Measurements from ENCODE around the gene ECE1.
"Not testable (repeated sequence)": the region's sequence is repeated elsewhere in the genome, so short reads cannot be mapped to it uniquely, and the experiment has no call there.

ECE1 gene

GRCh38 chr1:21175670-21176581, 114.3 kb downstream of the ECE1 start:
- TF ChIP-seq CTCF (IDR thresholded peaks at IDR 0.05; ENCODE audit: insufficient read depth, low read length, poor library complexity, severe bottlenecking) = no peak
- Histone ChIP-seq H3K4me3 (replicated peaks; ENCODE audit: low read depth, low read length) (peak overlapping the region; percentile 90), H3K27me3 (replicated peaks; ENCODE audit: control insufficient read depth, insufficient read depth, low read length) (no peaks in the 10 kb centered on the region), H3K36me3 (ENCODE audit: control insufficient read depth, insufficient read depth, low read length) (no peaks in the 10 kb centered on the region)
- peak; percentile 48 for DNase-seq (ENCODE audit: extremely low read depth, insufficient read length)

GRCh38 chr1:21175324-21175669, 115.0 kb downstream of the ECE1 start:
- TF ChIP-seq CTCF (IDR thresholded peaks at IDR 0.05; ENCODE audit: insufficient read depth, low read length, poor library complexity, severe bottlenecking) = no peak
- DNase-seq (ENCODE audit: extremely low read depth, insufficient read length) = no peak
- no peaks in the 10 kb centered on the region for H3K36me3 ChIP-seq (ENCODE audit: control insufficient read depth, insufficient read depth, low read length)
- no peaks in the 10 kb centered on the region for H3K27me3 ChIP-seq (replicated peaks; ENCODE audit: control insufficient read depth, insufficient read depth, low read length)
- H3K4me3 ChIP-seq (replicated peaks; ENCODE audit: low read depth, low read length) = peak overlapping the region; percentile 90

- no peak for DNase-seq (ENCODE audit: extremely low read depth, insufficient read length)
- Histone ChIP-seq H3K27me3 (replicated peaks; ENCODE audit: control insufficient read depth, insufficient read depth, low read length) (no peaks in the 10 kb centered on the region), H3K4me3 (replicated peaks; ENCODE audit: low read depth, low read length) (peak overlapping the region; percentile 90), H3K36me3 (ENCODE audit: control insufficient read depth, insufficient read depth, low read length) (no peaks in the 10 kb centered on the region)
- TF ChIP-seq CTCF (IDR thresholded peaks at IDR 0.05; ENCODE audit: insufficient read depth, low read length, poor library complexity, severe bottlenecking) = no peak
Observed at GRCh38 chr1:21174654-21175323, 115.5 kb downstream of the ECE1 start.

GRCh38 chr1:21174230-21174629, 116.0 kb downstream of the ECE1 start:
- no peaks in the 10 kb centered on the region for H3K36me3 ChIP-seq (ENCODE audit: control insufficient read depth, insufficient read depth, low read length)
- TF ChIP-seq CTCF (IDR thresholded peaks at IDR 0.05; ENCODE audit: insufficient read depth, low read length, poor library complexity, severe bottlenecking) = no peak
- H3K27me3 ChIP-seq (replicated peaks; ENCODE audit: control insufficient read depth, insufficient read depth, low read length) = no peaks in the 10 kb centered on the region
- peak overlapping the region; percentile 90; the same call in 1 of the 2 replicates for H3K4me3 ChIP-seq (replicated peaks; ENCODE audit: low read depth, low read length)
- DNase-seq (ENCODE audit: extremely low read depth, insufficient read length) = no peak

GRCh38 chr1:21173096-21173495, 117.2 kb downstream of the ECE1 start:
- not testable (repeated sequence) for H3K4me3 ChIP-seq (replicated peaks; ENCODE audit: low read depth, low read length); H3K27me3 ChIP-seq (replicated peaks; ENCODE audit: control insufficient read depth, insufficient read depth, low read length); H3K36me3 ChIP-seq (ENCODE audit: control insufficient read depth, insufficient read depth, low read length); DNase-seq (ENCODE audit: extremely low read depth, insufficient read length)

GRCh38 chr1:21170837-21171236, 119.4 kb downstream of the ECE1 start:
- H3K27me3 ChIP-seq (replicated peaks; ENCODE audit: control insufficient read depth, insufficient read depth, low read length); DNase-seq (ENCODE audit: extremely low read depth, insufficient read length); H3K36me3 ChIP-seq (ENCODE audit: control insufficient read depth, insufficient read depth, low read length): not testable (repeated sequence)

More at GRCh38 chr1:21170837-21171236, 119.4 kb downstream of the ECE1 start:
- H3K4me3 ChIP-seq (replicated peaks; ENCODE audit: low read depth, low read length) = not testable (repeated sequence)
